HEK293 (cell line): ENCODE measurements around the gene PIK3CA.

Experiments used
- CTCF ChIA-PET: fragments of 350-600 bp; formaldehyde crosslinking; extraction: SDS; loops from one replicate; lab custom pipeline; 2021; ENCODE audit warnings: antibody characterized with exemption; lab: Yijun Ruan, JAX
- POLR2A ChIA-PET: fragments of 300-600 bp; formaldehyde crosslinking; extraction: SDS; loops from one replicate; lab custom pipeline; 2020; ENCODE audit warnings: antibody characterized with exemption, inconsistent platforms; lab: Yijun Ruan, JAX
- H3K27ac ChIP-seq: fragments of 200-500 bp; sonication (Bioruptor generic); 2 replicates; pipeline ENCODE4 v1.5.1; 2014; ENCODE audit warnings: low read depth, low read length, control low read depth, inconsistent platforms; ENCODE audit errors: extremely low read depth
- H3K36me3 ChIP-seq, 2 experiments: fragments of 200-500 bp in 1 of 2; sonication (Bioruptor generic) in 1 of 2; 1 replicate in 1 of 2; 2 replicates in 1 of 2; pipeline ENCODE4 v1.5.1; 2014 to 2017; ENCODE audit warnings: inconsistent platforms in 2 of 2, low read length in 2 of 2; ENCODE audit not compliant: control insufficient read depth in 2 of 2, insufficient read depth in 1 of 2
- H3K4me1 ChIP-seq: fragments of 200-500 bp; sonication (Bioruptor generic); 2 replicates; pipeline ENCODE4 v1.5.1; 2014; ENCODE audit warnings: mild to moderate bottlenecking, low read length, inconsistent platforms; ENCODE audit not compliant: control insufficient read depth, insufficient read depth
- H3K4me3 ChIP-seq: 2 replicates; pipeline ENCODE4 v1.5.1; 2011; ENCODE audit warnings: low read depth, mild to moderate bottlenecking, control low read depth, low read length, moderate library complexity
- H3K9me3 ChIP-seq: fragments of 200-500 bp; sonication (Bioruptor generic); 2 replicates; pipeline ENCODE4 v1.5.1; 2014; ENCODE audit warnings: low read depth, low read length, inconsistent platforms; ENCODE audit not compliant: control insufficient read depth, insufficient read depth
- MEIS1 ChIP-seq: sonication (generic); formaldehyde crosslinking; IDR thresholded peaks from 2 replicates; pipeline ENCODE4 v1.8.1; 2022; ENCODE audit warnings: missing genetic modification reagents, mild to moderate bottlenecking, borderline replicate concordance
- MZF1 ChIP-seq: fragments of 450-650 bp; formaldehyde crosslinking; IDR thresholded peaks from 2 replicates; pipeline ENCODE4 v1.5.1; 2017; ENCODE audit warnings: missing biosample characterization, missing genetic modification characterization, borderline replicate concordance
- PATZ1 ChIP-seq: fragments of 450-650 bp; formaldehyde crosslinking; IDR thresholded peaks from 2 replicates; pipeline ENCODE4 v1.5.1; 2016; ENCODE audit warnings: missing biosample characterization, missing genetic modification characterization
- PRDM1 ChIP-seq: fragments of 450-650 bp; formaldehyde crosslinking; IDR thresholded peaks from 2 replicates; pipeline ENCODE4; 2016; ENCODE audit warnings: missing biosample characterization, missing genetic modification characterization
- SALL2 ChIP-seq: fragments of 450-650 bp; formaldehyde crosslinking; IDR thresholded peaks from 2 replicates; pipeline ENCODE4 v1.5.0; 2017; ENCODE audit warnings: missing biosample characterization, mild to moderate bottlenecking, missing genetic modification characterization, borderline replicate concordance
- SETDB1 ChIP-seq: IDR thresholded peaks from one replicate; pipeline ENCODE4 v1.6.1; 2017; ENCODE audit warnings: mild to moderate bottlenecking, low read length, moderate library complexity, mixed read lengths; ENCODE audit not compliant: insufficient read length
- TSHZ1 ChIP-seq: fragments of 450-650 bp; formaldehyde crosslinking; IDR thresholded peaks from 2 replicates; pipeline ENCODE4 v1.5.1; 2016; ENCODE audit warnings: missing biosample characterization, missing genetic modification characterization, borderline replicate concordance
- WT1 ChIP-seq: fragments of 450-650 bp; formaldehyde crosslinking; IDR thresholded peaks from 2 replicates; pipeline ENCODE4 v1.5.1; 2016; ENCODE audit warnings: missing biosample characterization, missing genetic modification characterization
- ZBTB20 ChIP-seq: fragments of 450-650 bp; formaldehyde crosslinking; IDR thresholded peaks from 2 replicates; pipeline ENCODE4 v1.5.1; 2016; ENCODE audit warnings: missing biosample characterization, missing genetic modification characterization
- ZBTB48 ChIP-seq: fragments of 450-650 bp; formaldehyde crosslinking; IDR thresholded peaks from 2 replicates; pipeline ENCODE4 v1.5.1; 2016; ENCODE audit warnings: missing biosample characterization, missing genetic modification characterization
- ZBTB49 ChIP-seq: fragments of 450-650 bp; formaldehyde crosslinking; IDR thresholded peaks from 2 replicates; pipeline ENCODE4 v1.5.1; 2016; ENCODE audit warnings: missing biosample characterization, missing genetic modification characterization, low read depth
- ZIC2 ChIP-seq: fragments of 450-650 bp; formaldehyde crosslinking; IDR thresholded peaks from 2 replicates; pipeline ENCODE4 v1.5.1; 2016; ENCODE audit warnings: missing biosample characterization, missing genetic modification characterization
- ZNF155 ChIP-seq: fragments of 450-650 bp; formaldehyde crosslinking; IDR thresholded peaks from 2 replicates; pipeline ENCODE4 v1.5.1; 2016; ENCODE audit warnings: missing biosample characterization, missing genetic modification characterization
- ZNF157 ChIP-seq: fragments of 450-650 bp; formaldehyde crosslinking; IDR thresholded peaks from 2 replicates; pipeline ENCODE4 v1.5.1; 2016; ENCODE audit warnings: missing biosample characterization, missing genetic modification characterization
- ZNF350 ChIP-seq: fragments of 450-650 bp; formaldehyde crosslinking; IDR thresholded peaks from 2 replicates; pipeline ENCODE4 v1.5.0; 2017; ENCODE audit warnings: missing biosample characterization, mild to moderate bottlenecking, missing genetic modification characterization
- ZNF530 ChIP-seq: fragments of 450-650 bp; formaldehyde crosslinking; IDR thresholded peaks from 2 replicates; pipeline ENCODE4 v1.5.1; 2016; ENCODE audit warnings: low read depth, missing biosample characterization, missing genetic modification characterization
- ZNF549 ChIP-seq: fragments of 450-650 bp; IDR thresholded peaks from 2 replicates; pipeline ENCODE4 v1.5.1; 2018; ENCODE audit warnings: missing biosample characterization, missing genetic modification characterization, mild to moderate bottlenecking, inconsistent platforms, moderate library complexity
- ZNF558 ChIP-seq: fragments of 450-650 bp; formaldehyde crosslinking; IDR thresholded peaks from 2 replicates; pipeline ENCODE4 v1.5.1; 2016; ENCODE audit warnings: missing biosample characterization, missing genetic modification characterization
- ZNF768 ChIP-seq: fragments of 450-650 bp; formaldehyde crosslinking; IDR thresholded peaks from 2 replicates; pipeline ENCODE4 v1.5.1; 2018; ENCODE audit warnings: missing biosample characterization, mild to moderate bottlenecking, missing genetic modification characterization
- TF ChIP-seq, protein P1 (sequence below): fragments of 450-650 bp; IDR thresholded peaks from 2 replicates; pipeline ENCODE4 v1.5.1; 2018; ENCODE audit warnings: missing biosample characterization, mild to moderate bottlenecking, missing genetic modification characterization

Gene PIK3CA

GRCh38 chr3:179100652-179101051 lies 47.5 kb upstream of the PIK3CA start:
- ChIA-PET POLR2A (no interaction called here), CTCF (interaction anchor here (0.6 to 1.3 kb wide), 4 partner anchors 19 to 215 kb away, joined by 3 to 4 read pairs (median 4); no protein-coding TSS in a partner anchor)
- Histone ChIP-seq H3K36me3 (no peaks in the 10 kb centered on the region), H3K27ac (no peak overlapping the region), H3K9me3 (no peaks in the 10 kb centered on the region), H3K4me1 (no peaks in the 10 kb centered on the region), H3K4me3 (no peak overlapping the region)
- TF ChIP-seq ZNF558 (no peak), WT1 (tag by site-specific recombination) (no peak), ZNF350 (no peak), ZBTB49 (tag by site-specific recombination) (no peak), MEIS1 (CRISPR knock-in tag) (no peak), ZNF549 (tag by site-specific recombination) (no peak), ZBTB48 (tag by site-specific recombination) (no peak), ZNF157 (tag by site-specific recombination) (no peak), PRDM1 (tag by site-specific recombination) (no peak), ZNF530 (tag by site-specific recombination) (no peak), TSHZ1 (no peak), ZBTB20 (tag by site-specific recombination) (no peak), MZF1 (tag by site-specific recombination) (no peak), ZIC2 (tag by site-specific recombination) (no peak), ZNF768 (no peak), SALL2 (tag by site-specific recombination) (no peak), ZNF155 (tag by site-specific recombination) (no peak), PATZ1 (no peak), SETDB1 (no peak)
- TF ChIP-seq, protein P1, sequence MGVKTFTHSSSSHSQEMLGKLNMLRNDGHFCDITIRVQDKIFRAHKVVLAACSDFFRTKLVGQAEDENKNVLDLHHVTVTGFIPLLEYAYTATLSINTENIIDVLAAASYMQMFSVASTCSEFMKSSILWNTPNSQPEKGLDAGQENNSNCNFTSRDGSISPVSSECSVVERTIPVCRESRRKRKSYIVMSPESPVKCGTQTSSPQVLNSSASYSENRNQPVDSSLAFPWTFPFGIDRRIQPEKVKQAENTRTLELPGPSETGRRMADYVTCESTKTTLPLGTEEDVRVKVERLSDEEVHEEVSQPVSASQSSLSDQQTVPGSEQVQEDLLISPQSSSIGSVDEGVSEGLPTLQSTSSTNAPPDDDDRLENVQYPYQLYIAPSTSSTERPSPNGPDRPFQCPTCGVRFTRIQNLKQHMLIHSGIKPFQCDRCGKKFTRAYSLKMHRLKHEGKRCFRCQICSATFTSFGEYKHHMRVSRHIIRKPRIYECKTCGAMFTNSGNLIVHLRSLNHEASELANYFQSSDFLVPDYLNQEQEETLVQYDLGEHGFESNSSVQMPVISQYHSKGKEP (tag by site-specific recombination) = no peak
